ENCODE data around the gene KLK11. TPM values are rescaled to one million over a fixed set of nuclear protein-coding genes. Genes with fewer than 3 reads are reported as not detected.

The KLK11 gene
- total RNA-seq, 1 donor from 2014 or later: not detected

GRCh38 chr19:51010066-51010795, 16.2 kb downstream of the KLK11 start:
- TF ChIP-seq, protein P1, sequence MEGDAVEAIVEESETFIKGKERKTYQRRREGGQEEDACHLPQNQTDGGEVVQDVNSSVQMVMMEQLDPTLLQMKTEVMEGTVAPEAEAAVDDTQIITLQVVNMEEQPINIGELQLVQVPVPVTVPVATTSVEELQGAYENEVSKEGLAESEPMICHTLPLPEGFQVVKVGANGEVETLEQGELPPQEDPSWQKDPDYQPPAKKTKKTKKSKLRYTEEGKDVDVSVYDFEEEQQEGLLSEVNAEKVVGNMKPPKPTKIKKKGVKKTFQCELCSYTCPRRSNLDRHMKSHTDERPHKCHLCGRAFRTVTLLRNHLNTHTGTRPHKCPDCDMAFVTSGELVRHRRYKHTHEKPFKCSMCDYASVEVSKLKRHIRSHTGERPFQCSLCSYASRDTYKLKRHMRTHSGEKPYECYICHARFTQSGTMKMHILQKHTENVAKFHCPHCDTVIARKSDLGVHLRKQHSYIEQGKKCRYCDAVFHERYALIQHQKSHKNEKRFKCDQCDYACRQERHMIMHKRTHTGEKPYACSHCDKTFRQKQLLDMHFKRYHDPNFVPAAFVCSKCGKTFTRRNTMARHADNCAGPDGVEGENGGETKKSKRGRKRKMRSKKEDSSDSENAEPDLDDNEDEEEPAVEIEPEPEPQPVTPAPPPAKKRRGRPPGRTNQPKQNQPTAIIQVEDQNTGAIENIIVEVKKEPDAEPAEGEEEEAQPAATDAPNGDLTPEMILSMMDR (IDR thresholded peaks at IDR 0.05; ENCODE audit: borderline replicate concordance): no peak
- DNase-seq: no peak
- H3K36me3 ChIP-seq: no peaks in the 10 kb centered on the region
- H3K27me3 ChIP-seq (ENCODE audit: low read depth): peaks cover 96% of the 10 kb centered on the region
- no peak overlapping the region for H3K27ac ChIP-seq (replicated peaks)
- H3K9me3 ChIP-seq (replicated peaks): no peaks in the 10 kb centered on the region
- intact Hi-C loops (cut with micrococcal nuclease): no loop called here
- no peak overlapping the region for H3K4me3 ChIP-seq
- no peaks in the 10 kb centered on the region for H3K4me1 ChIP-seq

DNA sequence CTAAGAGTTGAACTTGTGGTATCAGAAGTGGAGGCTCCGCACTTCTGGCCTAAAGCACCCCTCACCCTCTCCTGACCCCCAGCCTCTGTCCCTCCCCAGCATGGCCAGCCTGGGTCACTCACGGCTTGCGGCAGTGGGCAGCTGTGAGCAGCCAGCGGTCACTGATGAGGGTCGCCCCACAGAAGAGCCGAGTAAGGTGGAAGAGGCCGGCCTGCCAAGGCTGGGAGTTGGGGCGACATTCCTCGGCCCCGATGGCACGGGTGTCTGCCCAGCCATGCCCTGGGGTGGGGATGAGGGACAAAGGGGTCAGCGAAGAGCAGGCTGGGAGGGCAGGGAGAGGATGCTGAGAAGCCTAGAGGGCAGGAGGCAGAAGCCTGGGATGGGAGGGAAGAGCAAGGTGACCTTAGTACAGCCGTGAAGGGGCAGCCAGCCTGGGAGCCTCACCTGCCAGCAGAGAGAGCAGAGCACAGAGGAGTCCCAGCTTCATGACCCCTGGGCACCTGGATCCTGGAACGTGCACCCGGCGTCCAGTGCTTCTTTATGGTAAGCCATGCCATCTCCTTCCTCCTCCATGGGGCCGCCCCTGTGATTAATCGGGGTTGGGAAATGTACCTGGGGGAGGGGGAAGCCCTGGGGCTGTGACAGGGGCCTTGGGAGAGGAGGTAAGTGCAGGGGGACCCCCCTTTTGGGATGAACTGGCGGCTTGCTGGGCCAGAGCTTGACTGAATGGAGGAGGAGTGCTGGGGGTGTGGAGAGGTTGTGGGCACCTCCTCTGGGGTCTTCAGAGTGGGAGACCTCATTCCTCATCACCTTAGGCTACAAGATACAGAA, 17.1 kb downstream of the KLK11 start:
- Histone ChIP-seq H3K9me3 (replicated peaks) (no peaks in the 10 kb centered on the region), H3K27me3 (ENCODE audit: low read depth) (peaks cover 96% of the 10 kb centered on the region), H3K4me1 (no peaks in the 10 kb centered on the region), H3K36me3 (no peaks in the 10 kb centered on the region), H3K27ac (replicated peaks) (no peak overlapping the region), H3K4me3 (no peak overlapping the region)
- no peak for DNase-seq
- TF ChIP-seq, protein P1 (IDR thresholded peaks at IDR 0.05; ENCODE audit: borderline replicate concordance): no peak
- intact Hi-C loops (cut with micrococcal nuclease): no loop called here

DNA sequence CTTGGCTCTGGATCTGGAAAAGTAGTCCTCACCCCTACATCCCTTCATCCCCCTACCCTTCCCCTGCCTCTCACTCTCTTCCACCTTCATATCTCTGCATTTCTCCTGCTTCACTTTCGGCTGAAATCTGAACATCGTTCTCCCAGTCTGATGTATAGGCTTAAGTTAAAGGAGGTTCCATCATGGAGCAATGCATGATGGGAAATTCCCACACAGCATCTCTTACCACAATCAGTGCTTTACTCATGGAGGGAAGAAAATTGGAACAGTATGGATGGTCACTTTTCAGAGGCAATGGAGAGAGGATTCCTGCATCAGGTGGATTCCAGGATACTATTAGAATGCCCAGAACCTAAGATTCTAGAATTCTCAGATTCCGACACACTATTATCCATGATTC, 18.9 kb downstream of the KLK11 start:
- H3K27me3 ChIP-seq (ENCODE audit: low read depth): peaks cover 98% of the 10 kb centered on the region
- no peak overlapping the region for H3K27ac ChIP-seq (replicated peaks)
- H3K4me3 ChIP-seq: no peak overlapping the region
- DNase-seq: no peak
- intact Hi-C loops (cut with micrococcal nuclease): no loop called here
- TF ChIP-seq, protein P1 (IDR thresholded peaks at IDR 0.05; ENCODE audit: borderline replicate concordance): no peak
- H3K4me1 ChIP-seq: no peaks in the 10 kb centered on the region
- H3K36me3 ChIP-seq: no peaks in the 10 kb centered on the region
- H3K9me3 ChIP-seq (replicated peaks): no peaks in the 10 kb centered on the region

GRCh38 chr19:51006406-51006805, 20.0 kb downstream of the KLK11 start:
- peaks cover 98% of the 10 kb centered on the region for H3K27me3 ChIP-seq (ENCODE audit: low read depth)
- no peak overlapping the region for H3K27ac ChIP-seq (replicated peaks)
- TF ChIP-seq, protein P1 (IDR thresholded peaks at IDR 0.05; ENCODE audit: borderline replicate concordance): no peak

GRCh38 chr19:51005248-51005647, 21.2 kb downstream of the KLK11 start:
- no peak overlapping the region for H3K27ac ChIP-seq (replicated peaks)
- DNase-seq: no peak
- peaks cover 98% of the 10 kb centered on the region for H3K27me3 ChIP-seq (ENCODE audit: low read depth)
- H3K36me3 ChIP-seq: no peaks in the 10 kb centered on the region
- H3K9me3 ChIP-seq (replicated peaks): no peaks in the 10 kb centered on the region
- TF ChIP-seq, protein P1 (IDR thresholded peaks at IDR 0.05; ENCODE audit: borderline replicate concordance): no peak
- no peak overlapping the region for H3K4me3 ChIP-seq
- intact Hi-C loops (cut with micrococcal nuclease): no loop called here
- no peaks in the 10 kb centered on the region for H3K4me1 ChIP-seq

More at GRCh38 chr19:51006406-51006805, 20.0 kb downstream of the KLK11 start:
- no peak overlapping the region for H3K4me3 ChIP-seq
- no peak for DNase-seq
- no peaks in the 10 kb centered on the region for H3K9me3 ChIP-seq (replicated peaks)
- no peaks in the 10 kb centered on the region for H3K4me1 ChIP-seq
- no peaks in the 10 kb centered on the region for H3K36me3 ChIP-seq
- intact Hi-C loops (cut with micrococcal nuclease): no loop called here

All from left ventricle myocardium inferior (tissue), 1 donor.